ENCODE measurements around the gene NAB2.

NAB2 gene

GRCh38 chr12:57124261-57124877 is 35.5 kb downstream of the NAB2 start:
- no peak overlapping the region for H2AFZ ChIP-seq (ENCODE audit: low read length)
- peaks cover 12% of the 10 kb centered on the region for H3K4me1 ChIP-seq (ENCODE audit: insufficient read depth, low read length, severe bottlenecking)
- H4K20me1 ChIP-seq (ENCODE audit: insufficient read depth, low read length): no peaks in the 10 kb centered on the region
- no peak overlapping the region for H3K9ac ChIP-seq (ENCODE audit: low read length)
- H3K79me2 ChIP-seq (ENCODE audit: insufficient read depth, low read length): no peaks in the 10 kb centered on the region
- H3K27ac ChIP-seq (ENCODE audit: low read depth, low read length, poor library complexity, severe bottlenecking): no peak overlapping the region
- H3K9me2 ChIP-seq (ENCODE audit: low read depth, low read length): no peaks in the 10 kb centered on the region
- no peaks in the 10 kb centered on the region for H3F3A ChIP-seq (ENCODE audit: insufficient read depth, low read length)
- no peak overlapping the region for H3K4me3 ChIP-seq (ENCODE audit: low read depth, low read length, poor library complexity, severe bottlenecking)
- H3K27me3 ChIP-seq (ENCODE audit: insufficient read depth, low read length): peaks cover 21% of the 10 kb centered on the region; the same call in 1 of the 2 replicates
- TF ChIP-seq CTCF (IDR thresholded peaks at IDR 0.05; ENCODE audit: low read length): peak; percentile 84
- no peak for TF ChIP-seq EZH2 (IDR thresholded peaks at IDR 0.05; ENCODE audit: borderline replicate concordance, low read length)
- H3K4me2 ChIP-seq (ENCODE audit: low read length): no peak overlapping the region
- peaks cover 3% of the 10 kb centered on the region; the same call in 1 of the 2 replicates for H3K9me3 ChIP-seq (ENCODE audit: low read length)
- peaks cover 6% of the 10 kb centered on the region; the same call in 1 of the 2 replicates for H3K36me3 ChIP-seq (ENCODE audit: insufficient read depth, low read length)

- Histone ChIP-seq H3K4me3 (ENCODE audit: low read depth, low read length, poor library complexity, severe bottlenecking) (no peak overlapping the region), H3F3A (ENCODE audit: insufficient read depth, low read length) (no peaks in the 10 kb centered on the region), H3K9me2 (ENCODE audit: low read depth, low read length) (no peaks in the 10 kb centered on the region), H3K4me2 (ENCODE audit: low read length) (no peak overlapping the region), H3K9me3 (ENCODE audit: low read length) (peaks cover 3% of the 10 kb centered on the region; the same call in 1 of the 2 replicates), H3K36me3 (ENCODE audit: insufficient read depth, low read length) (peaks cover 6% of the 10 kb centered on the region; the same call in 1 of the 2 replicates), H2AFZ (ENCODE audit: low read length) (no peak overlapping the region), H3K27ac (ENCODE audit: low read depth, low read length, poor library complexity, severe bottlenecking) (no peak overlapping the region), H3K27me3 (ENCODE audit: insufficient read depth, low read length) (peaks cover 21% of the 10 kb centered on the region; the same call in 1 of the 2 replicates), H4K20me1 (ENCODE audit: insufficient read depth, low read length) (no peaks in the 10 kb centered on the region), H3K4me1 (ENCODE audit: insufficient read depth, low read length, severe bottlenecking) (peaks cover 12% of the 10 kb centered on the region), H3K9ac (ENCODE audit: low read length) (no peak overlapping the region), H3K79me2 (ENCODE audit: insufficient read depth, low read length) (no peaks in the 10 kb centered on the region)
- TF ChIP-seq EZH2 (IDR thresholded peaks at IDR 0.05; ENCODE audit: borderline replicate concordance, low read length) (no peak), CTCF (IDR thresholded peaks at IDR 0.05; ENCODE audit: low read length) (no peak)
Measured at GRCh38 chr12:57126061-57126460, 37.1 kb downstream of the NAB2 start.

- Histone ChIP-seq H3K27me3 (ENCODE audit: insufficient read depth, low read length) (peaks cover 21% of the 10 kb centered on the region; the same call in 1 of the 2 replicates), H3K9me2 (ENCODE audit: low read depth, low read length) (no peaks in the 10 kb centered on the region), H4K20me1 (ENCODE audit: insufficient read depth, low read length) (no peaks in the 10 kb centered on the region), H3K9me3 (ENCODE audit: low read length) (peaks cover 3% of the 10 kb centered on the region; the same call in 1 of the 2 replicates), H3K36me3 (ENCODE audit: insufficient read depth, low read length) (peaks cover 6% of the 10 kb centered on the region; the same call in 1 of the 2 replicates), H3K9ac (ENCODE audit: low read length) (no peak overlapping the region), H3F3A (ENCODE audit: insufficient read depth, low read length) (no peaks in the 10 kb centered on the region), H3K4me2 (ENCODE audit: low read length) (no peak overlapping the region), H3K4me1 (ENCODE audit: insufficient read depth, low read length, severe bottlenecking) (peaks cover 12% of the 10 kb centered on the region), H3K79me2 (ENCODE audit: insufficient read depth, low read length) (no peaks in the 10 kb centered on the region), H2AFZ (ENCODE audit: low read length) (no peak overlapping the region), H3K27ac (ENCODE audit: low read depth, low read length, poor library complexity, severe bottlenecking) (no peak overlapping the region), H3K4me3 (ENCODE audit: low read depth, low read length, poor library complexity, severe bottlenecking) (no peak overlapping the region)
- TF ChIP-seq CTCF (IDR thresholded peaks at IDR 0.05; ENCODE audit: low read length) (no peak), EZH2 (IDR thresholded peaks at IDR 0.05; ENCODE audit: borderline replicate concordance, low read length) (no peak)
Measured at GRCh38 chr12:57126561-57126960, 37.6 kb downstream of the NAB2 start.
